Measurements from ENCODE around the gene ALAD.
"Not testable (repeated sequence)": the region's sequence is repeated elsewhere in the genome, so short reads cannot be mapped to it uniquely, and the experiment has no call there.

ALAD gene

DNA sequence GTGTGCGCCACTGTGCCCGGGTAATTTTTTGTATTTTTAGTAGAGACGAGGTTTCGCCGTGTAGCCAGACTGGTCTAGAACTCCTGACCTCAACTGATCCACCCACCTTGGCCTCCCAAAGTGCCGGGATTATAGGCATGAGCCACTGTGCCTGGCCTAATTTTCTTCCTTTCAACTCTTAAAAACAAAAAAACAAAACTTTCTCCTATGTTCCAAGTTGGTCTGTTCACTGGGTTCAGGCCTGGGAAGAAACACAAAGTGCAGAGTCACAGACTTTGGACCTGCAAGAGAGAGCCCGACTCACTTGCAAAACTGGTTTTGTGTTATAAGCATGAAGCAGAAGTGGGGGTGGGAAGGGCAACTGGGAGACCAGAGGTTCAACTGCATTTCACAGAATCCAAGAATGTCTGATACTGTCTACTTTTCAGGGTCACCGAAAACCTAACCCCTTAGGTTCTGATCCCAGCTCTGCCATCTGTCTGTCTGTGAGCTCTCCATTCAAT, 19.1 kb downstream of the ALAD start:
- in situ Hi-C loops (cut with HindIII; ENCODE audit: low sequenced_read_pairs) = no loop called here
- TF ChIP-seq, protein P1, sequence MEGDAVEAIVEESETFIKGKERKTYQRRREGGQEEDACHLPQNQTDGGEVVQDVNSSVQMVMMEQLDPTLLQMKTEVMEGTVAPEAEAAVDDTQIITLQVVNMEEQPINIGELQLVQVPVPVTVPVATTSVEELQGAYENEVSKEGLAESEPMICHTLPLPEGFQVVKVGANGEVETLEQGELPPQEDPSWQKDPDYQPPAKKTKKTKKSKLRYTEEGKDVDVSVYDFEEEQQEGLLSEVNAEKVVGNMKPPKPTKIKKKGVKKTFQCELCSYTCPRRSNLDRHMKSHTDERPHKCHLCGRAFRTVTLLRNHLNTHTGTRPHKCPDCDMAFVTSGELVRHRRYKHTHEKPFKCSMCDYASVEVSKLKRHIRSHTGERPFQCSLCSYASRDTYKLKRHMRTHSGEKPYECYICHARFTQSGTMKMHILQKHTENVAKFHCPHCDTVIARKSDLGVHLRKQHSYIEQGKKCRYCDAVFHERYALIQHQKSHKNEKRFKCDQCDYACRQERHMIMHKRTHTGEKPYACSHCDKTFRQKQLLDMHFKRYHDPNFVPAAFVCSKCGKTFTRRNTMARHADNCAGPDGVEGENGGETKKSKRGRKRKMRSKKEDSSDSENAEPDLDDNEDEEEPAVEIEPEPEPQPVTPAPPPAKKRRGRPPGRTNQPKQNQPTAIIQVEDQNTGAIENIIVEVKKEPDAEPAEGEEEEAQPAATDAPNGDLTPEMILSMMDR (IDR thresholded peaks at IDR 0.05; ENCODE audit: low read depth, low read length) = no peak
- DNase-seq (ENCODE audit: low read depth, low spot score) = no peak
- no peak overlapping the region for H3K4me3 ChIP-seq (ENCODE audit: low read depth, low read length)

DNA sequence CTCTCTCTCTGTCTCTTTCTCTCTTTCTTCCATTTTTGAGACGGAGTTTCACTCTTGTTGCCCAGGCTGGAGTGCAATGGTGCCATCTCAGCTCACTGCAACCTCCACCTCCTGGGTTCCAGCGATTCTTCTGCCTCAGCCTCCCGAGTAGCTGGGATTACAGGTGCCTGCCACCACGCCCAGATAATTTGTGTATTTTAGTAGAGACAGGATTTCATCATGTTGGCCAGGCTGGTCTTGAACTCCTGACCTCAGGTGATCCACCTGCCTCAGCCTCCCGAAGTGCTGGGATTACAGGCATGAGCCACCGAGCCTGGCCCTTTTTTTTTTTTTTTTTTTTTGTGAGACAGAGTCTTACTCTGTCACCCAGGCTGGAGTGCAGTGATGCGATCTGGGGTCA, 19.6 kb downstream of the ALAD start:
- in situ Hi-C loops (cut with HindIII; ENCODE audit: low sequenced_read_pairs); DNase-seq (ENCODE audit: low read depth, low spot score); H3K4me3 ChIP-seq (ENCODE audit: low read depth, low read length): not testable (repeated sequence)

DNA sequence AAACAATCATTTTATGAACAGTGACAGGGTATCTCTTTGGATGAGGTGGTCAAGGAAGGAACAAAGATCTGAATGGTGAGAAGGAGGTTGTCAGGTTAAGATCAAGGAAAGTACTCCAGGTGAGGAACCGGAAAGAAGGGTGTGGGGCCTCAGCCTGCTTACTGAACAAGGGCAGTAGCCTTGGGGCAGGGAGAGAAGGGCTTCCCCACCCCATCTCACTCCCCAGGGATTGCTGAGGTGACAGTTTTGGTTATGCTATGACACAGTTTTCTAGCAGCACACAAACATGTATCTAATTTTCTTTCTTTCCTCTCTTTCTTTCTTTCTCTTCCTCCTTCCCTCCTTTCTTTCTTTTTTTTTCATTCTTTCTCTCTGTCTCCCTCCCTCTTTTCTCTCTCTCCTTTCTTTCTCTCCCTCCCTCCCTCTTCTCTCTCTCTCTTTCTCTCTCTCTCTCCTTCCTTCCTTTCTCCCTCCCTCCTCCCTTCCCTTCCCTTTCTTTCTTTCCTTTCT, 20.2 kb downstream of the ALAD start:
- TF ChIP-seq, protein P1 (IDR thresholded peaks at IDR 0.05; ENCODE audit: low read depth, low read length) = no peak
- in situ Hi-C loops (cut with HindIII; ENCODE audit: low sequenced_read_pairs) = no loop called here
- DNase-seq (ENCODE audit: low read depth, low spot score) = no peak
- H3K4me3 ChIP-seq (ENCODE audit: low read depth, low read length) = no peak overlapping the region

DNA sequence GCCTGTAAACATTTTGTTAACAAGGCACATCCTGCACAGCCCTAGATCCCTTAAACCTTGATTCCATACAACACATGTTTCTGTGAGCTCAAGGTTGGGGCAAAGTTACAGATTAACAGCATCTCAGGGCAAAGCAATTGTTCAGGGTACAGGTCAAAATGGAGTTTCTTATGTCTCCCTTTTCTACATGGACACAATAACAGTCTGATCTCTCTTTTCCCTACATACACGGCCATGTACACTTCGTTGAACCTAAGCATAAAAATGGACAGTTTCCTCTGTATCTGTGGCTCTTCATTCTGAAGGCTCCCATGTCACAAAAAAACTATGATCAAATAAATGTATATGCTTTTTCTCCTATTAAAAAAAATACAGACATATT, 21.3 kb downstream of the ALAD start:
- DNase-seq (ENCODE audit: low read depth, low spot score); in situ Hi-C loops (cut with HindIII; ENCODE audit: low sequenced_read_pairs); H3K4me3 ChIP-seq (ENCODE audit: low read depth, low read length): not testable (repeated sequence)

DNA sequence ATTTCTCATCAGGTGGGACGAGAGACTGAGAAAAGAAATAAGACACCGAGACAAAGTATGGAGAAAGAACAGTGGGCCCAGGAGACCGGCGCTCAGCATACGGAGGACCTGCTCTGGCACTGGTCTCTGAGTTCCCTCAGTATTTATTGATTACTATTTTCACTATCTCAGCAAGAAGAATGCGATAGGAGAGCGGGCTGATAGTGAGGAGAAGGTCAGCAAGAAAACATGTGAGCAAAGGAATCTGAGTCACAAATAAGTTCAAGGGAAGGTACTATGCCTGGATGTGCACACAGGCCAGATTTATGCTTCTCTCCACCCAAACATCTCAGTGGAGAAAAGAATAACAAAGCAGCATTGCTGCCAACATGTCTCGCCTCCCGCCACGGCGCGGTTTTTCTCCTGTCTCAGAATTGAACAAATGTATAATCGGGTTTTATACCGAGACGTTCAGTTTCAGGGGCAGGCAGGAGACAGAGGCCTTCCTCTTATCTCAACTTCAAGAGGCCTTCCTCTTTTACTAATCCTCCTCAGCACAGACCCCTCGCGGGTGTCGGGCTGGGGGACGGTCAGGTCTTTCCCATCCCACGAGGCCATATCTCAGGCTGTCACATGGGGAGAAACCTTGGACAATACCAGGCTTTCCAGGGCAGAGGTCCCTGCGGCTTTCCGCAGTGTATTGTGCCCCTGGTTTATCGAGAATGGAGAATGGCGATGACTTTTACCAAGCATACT, 21.8 kb downstream of the ALAD start:
- H3K4me3 ChIP-seq (ENCODE audit: low read depth, low read length); in situ Hi-C loops (cut with HindIII; ENCODE audit: low sequenced_read_pairs); DNase-seq (ENCODE audit: low read depth, low spot score): not testable (repeated sequence)

DNA sequence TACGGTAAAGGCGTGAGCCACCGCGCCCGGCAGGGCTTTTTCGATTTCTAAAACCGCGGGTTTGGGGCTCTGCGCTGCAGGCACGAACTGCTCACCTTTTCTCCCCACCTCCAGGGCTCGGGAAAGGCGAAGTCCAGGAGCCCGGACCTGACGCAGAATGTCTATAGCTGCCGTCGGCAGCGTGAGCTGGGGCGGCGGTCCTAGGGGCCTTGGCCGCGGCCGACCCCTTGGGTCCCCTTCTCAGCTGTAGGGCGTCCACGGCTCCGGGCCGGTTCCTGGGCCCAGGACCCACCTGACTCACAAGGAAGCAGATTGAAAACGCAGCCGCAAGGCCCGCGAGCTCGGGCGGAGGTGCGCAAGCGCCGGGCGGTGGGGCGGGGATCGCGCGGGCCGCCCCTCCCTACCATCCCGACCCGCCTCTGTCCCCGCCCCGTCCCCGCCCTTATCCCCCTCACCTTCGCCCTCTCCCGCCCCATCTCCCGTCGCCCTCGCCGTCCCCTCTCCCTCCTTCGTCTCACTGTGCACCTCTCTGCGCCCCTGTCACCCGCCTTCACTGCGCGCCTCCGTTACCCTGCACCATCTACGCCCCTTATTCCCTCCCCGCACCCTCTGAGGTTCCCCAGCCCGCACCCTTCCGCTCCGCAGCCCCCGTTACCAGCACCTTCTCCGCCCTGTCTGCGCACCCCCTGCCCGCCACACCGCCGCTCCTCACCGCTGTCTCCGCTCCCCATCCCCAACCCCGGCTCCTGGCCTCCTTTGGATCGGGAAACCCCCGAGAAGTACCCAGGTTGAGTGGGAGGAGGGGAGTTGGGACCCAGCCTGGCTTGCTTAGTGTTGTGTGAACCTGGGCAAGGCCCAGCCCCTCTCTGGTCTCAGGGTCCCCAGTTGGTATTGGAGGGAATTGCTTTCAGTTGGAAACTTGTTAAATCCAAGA, 24.2 kb downstream of the ALAD start, which contains the start of gene HDHD3:
HDHD3 (minus strand) TSS at position 353 of the 934 bp plus-strand sequence. CDS start 2,632 bp downstream, outside the sequence.
- TF ChIP-seq, protein P1 (IDR thresholded peaks at IDR 0.05; ENCODE audit: low read depth, low read length) = no peak
- H3K4me3 ChIP-seq (ENCODE audit: low read depth, low read length) = peak within 1 kb of the TSS; percentile 69
- peak; percentile 73 for DNase-seq (ENCODE audit: low read depth, low spot score)
- in situ Hi-C loops (cut with HindIII; ENCODE audit: low sequenced_read_pairs) = no loop called here

DNA sequence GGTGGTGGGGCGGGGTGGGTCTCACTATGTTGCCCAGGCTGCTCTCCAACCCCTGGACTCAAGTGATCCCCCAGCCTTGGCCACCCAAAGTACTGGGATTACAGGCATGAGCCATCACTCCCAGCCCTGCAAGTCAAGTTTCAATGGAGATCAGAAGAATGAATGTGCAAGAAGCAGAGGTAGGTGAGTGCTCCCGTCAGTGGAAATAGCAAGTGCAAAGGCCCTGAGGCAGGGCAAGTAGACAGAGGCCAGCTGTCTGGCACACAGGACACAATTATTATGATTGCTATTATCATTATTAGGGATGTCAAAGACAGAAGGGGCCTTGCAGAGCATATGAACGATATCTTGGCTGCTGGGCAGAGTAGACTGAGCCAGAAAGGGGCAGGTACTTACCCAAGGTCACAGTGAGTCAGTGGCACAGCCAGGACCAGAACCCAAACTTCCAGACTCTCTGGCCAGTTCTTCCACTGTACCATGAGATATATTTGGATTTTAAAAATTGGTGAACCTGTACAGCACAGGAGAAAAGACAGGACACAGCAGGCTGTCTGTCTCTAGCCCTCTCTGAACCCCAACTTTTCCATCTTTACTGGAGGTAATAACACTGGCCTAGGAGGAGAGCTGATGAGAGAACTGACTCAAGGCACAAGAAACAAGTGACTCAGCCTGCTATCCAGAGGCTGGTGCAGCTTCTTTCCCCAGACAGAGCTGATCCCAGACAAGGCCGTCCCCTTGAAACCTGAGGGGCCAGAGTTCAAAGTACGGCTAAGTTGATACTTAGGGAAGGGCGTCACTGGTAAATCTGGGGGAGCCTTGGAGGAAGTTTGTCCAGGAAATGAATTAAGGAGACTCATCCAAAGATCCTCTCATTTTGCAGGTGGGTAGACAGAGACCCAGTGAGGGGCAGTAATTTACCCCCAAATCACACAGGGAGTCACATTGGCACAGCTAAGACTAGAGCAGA, 25.7 kb downstream of the ALAD start:
- no peak for DNase-seq (ENCODE audit: low read depth, low spot score)
- TF ChIP-seq, protein P1 (IDR thresholded peaks at IDR 0.05; ENCODE audit: low read depth, low read length) = no peak
- H3K4me3 ChIP-seq (ENCODE audit: low read depth, low read length) = no peak overlapping the region
- in situ Hi-C loops (cut with HindIII; ENCODE audit: low sequenced_read_pairs) = no loop called here
